Amniotic epithelial cell (primary cell): Measurements from ENCODE around the gene SOX6.
"Not testable (repeated sequence)": the region's sequence is repeated elsewhere in the genome, so short reads cannot be mapped to it uniquely, and the experiment has no call there.

Experiments used
- DNase-seq: peaks from one replicate; pipeline ENCODE4 v3.0.0-alpha.2; 2010; ENCODE audit warnings: low read depth

The SOX6 gene

DNA sequence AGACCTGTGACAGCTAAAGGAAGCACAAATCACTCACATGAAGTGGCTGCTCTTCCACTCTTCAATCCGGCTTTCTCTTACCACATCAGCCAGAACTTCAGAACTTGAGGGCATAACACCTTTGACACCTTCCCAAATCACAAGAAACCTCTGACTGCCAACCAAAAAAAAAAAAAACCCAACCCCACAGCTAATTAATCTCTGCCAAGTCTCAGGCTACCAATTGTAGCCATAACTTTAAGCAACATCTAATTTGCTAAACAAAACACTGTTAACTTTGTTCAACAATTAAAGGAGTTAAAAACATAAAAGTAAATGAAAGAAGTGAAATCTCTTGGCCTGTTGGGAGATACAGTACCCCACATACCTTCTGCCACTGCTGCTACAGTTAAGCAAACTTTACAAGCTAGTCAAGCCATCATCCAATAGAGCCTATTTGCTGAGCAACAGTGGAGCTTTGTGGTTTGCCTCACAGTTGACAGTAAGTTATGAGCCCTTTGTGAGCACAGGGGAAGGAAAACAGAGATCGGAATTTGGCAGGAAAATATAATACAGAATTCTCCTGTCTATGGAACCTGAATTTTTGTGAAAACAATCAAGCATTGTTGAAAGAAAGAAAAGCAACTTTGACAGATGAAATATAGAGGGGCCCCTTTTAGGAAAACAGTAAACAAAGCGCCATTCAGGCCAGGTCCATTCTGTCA, at the start of gene SOX6:
Gene SOX6, minus strand, starts transcription at position 490 of the 704 bp plus-strand sequence. CDS start 15,298 bp downstream, outside the sequence.
- peak; percentile 76 for DNase-seq

DNA sequence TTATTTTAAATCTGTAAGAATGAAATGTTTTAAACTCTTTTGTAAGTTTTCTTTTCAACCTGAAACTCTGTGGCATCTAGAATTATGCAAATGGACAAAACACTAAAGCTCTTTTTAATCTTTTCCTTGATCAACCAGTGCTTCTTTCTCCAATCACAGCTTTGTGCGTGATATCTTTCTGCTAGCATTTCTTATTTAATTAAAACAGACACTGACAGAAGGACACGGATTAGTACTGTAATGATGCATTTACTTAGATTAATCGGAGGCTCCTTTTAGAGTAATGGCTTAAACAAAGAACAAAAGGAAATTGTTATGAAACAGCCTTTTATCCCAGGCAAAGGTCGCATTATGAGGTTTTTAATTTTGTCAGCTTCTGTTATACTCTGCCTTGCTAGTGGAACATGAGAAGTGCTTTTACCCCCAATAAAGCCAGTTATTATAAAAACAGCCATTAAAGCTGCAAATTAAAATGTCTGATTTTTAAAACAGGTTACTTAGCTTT, 48.5 kb upstream of the SOX6 start:
- DNase-seq: no peak

DNA sequence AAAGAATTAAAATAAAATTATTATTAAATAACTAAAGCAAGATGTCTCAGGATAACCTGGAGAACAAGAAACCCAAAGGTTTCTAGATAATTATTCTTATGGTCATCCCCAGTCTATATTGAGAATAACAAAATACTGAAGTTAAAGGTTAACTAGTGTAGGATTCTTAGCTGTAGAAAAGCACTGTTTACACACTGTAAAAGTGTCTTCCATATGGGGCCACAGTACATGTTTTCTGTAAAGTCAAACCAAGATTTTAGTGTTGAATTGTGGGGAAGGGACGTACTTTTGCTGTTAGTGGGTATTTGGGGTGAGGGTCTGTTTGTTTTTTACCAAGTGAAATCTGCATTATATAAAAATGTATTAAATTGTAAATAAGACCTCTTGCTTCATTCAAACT, 47.5 kb upstream of the SOX6 start:
- no peak for DNase-seq

DNA sequence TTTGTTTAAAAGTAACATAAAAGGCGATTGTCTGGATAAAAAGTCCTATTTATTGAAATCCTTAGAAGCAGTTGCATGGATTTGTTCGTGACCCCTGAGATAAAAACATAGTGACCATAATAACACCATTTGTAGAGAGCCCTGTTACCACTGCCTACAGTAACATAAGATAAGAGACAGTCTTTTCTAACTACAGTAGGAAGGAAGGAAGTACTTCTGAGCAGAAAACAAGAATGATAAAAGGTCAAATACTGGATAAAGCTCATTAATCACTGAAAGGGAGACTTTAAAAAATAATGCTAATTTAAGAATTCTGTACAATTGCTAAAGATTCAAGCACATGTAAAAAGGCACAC, 47.1 kb upstream of the SOX6 start:
- no peak for DNase-seq

DNA sequence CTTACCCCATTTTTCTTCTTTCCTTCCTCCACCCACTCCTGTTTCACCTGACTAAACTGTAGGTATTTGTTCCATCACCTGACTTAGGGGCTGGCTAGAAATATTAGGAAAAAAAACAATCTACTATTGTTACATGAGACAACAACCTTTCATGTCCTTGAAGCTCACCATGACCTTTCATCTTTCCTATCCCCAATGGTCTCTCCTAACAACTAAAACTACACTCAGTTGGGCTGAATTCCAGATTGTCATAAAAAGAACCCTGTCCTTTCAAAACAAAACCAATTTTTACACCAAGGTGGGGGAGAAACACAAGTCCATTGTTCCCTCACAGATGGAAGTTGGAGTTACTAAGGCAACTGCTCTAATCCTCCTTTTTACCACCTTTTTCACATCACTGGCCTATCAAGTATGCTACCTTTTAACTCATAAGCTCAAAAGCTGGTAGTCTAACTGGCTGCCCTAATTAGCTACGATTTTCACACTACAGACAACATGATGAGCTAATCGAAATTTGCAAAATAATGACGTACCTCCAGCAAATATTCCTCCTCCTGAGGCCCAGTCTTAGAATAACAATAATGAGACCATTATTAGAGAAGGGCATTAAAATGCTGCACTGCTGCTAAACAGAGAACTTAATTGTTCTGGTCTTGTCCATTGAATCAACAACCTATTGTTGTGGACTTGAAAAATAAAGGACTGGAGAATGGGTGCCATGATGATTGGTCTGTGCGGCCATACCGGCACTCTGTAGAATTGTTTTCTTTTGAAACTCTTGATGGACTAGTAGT, 46.5 kb upstream of the SOX6 start:
- DNase-seq: no peak

DNA sequence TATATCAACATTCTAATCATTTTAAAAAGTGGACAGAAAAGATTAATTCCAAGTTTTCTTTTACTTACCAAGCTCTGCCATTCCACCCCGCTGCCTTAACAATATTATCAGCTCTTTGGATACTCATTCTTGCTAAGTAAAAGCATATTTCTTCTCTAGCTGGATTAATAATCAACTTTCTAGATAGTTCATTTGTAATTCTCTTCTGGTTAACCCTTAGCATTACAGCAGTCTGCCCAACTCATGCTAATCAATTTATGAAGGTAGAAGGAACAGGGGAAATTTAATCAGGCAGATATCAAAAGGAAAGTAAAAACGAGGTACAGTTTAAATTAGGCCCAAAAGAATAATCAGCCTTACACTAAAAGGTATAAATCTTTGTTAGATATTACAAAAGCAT, 41.0 kb upstream of the SOX6 start:
- no peak for DNase-seq

DNA sequence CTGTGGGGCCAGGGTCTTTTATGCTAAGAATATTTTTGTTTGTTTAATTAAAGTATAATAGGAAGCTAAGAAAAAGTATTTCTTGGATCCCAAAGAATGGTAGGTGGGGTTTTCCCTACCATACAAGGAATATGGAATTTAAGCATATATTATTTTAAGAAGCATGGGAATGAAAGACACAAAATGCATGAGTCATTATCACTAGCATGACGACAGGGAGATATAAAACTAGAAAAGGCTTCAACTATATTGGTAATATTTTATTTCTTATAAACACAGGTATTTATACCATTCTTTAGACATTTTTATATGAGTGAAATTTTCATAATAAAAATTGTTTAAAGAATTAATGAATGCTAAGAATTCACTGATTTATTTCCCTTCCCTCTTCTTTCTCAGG, 39.3 kb upstream of the SOX6 start:
- DNase-seq: no peak

DNA sequence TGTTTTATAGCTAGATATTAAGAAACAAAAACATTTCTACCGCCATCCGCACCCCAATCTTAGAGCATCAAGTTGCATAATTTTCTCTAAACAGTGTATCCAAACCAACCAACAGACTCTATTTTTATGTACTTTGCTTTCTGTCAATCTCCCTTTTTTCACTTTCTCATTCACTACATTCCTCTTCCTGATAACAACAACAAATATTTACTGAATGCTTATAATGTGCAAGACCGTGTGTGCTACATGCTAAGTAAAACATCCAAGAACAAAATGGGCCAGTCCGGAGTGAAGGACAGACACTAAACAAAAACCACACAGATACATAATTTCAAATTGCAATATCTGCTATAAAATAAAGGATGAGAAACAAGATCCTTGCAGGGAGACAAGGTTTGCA, 38.6 kb upstream of the SOX6 start:
- DNase-seq: no peak

DNA sequence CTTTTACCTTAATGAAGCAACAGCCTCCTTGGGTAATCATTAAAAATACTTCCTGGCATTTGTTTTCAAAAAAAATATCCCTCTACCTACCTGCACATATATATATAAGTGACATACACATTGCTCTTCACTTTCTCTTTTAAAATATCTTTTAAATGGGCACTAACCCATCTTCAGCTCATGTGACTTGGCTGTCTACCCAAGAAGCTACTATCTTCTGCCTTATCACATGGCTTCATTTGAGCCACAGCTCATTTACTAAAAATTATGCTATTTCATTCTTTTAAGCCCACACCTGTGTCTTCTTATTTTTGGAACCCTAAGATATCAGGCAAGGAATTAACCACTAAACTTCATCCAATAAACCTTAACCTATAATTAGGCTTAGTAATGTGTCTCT, 37.0 kb upstream of the SOX6 start:
- no peak for DNase-seq

DNA sequence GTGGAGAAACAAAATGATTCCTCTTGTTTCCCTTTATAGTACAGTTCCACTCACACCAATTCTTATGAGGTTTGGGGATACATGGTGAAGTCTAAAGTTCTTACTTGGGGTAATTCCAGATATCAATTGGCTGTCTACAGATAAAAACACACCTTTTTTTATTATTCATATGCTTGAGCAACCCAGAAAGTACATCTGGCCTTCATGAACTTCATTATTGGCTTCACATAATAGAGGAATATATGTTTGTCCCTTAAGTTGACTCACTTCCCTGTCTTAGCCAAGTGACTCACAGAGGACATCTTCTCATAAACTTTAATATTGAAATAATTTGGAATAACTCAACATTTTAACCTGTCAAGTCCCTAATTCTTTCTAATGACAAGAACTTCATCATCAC, 36.3 kb upstream of the SOX6 start:
- no peak for DNase-seq

DNA sequence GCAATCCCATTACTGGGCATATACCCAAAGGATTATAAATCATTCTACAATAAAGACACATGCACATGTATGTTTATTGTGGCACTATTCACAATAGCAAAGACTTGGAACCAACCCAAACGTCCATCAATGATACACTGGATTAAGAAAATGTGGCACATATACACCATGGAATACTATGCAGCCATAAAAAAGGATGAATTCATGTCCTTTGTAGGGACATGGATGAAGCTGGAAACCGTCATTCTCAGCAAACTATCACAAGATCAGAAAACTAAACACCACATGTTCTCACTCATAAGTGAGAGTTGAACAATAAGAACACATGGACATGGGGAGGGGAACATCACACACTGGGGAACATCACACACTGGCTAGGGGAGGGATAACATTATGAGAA, 34.5 kb upstream of the SOX6 start:
- not testable (repeated sequence) for DNase-seq

DNA sequence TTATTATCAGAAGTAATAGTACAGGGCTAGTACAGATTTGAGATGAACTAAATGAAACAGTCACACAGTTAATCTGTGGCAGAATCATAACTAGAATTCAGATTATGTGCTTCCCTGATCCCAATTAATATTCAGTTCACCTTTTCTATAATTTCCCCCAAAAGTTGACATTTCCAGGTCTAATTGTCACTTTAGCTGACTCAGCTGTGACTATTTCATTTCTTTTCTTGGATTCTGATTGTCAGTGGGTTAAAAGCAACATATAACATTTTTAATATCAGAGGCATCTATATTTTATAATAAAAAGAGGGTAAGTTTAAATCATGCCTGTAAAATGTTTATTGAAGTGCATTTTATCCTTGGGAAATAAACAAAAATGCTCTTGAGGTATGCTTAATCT, 28.8 kb upstream of the SOX6 start:
- DNase-seq: no peak

DNA sequence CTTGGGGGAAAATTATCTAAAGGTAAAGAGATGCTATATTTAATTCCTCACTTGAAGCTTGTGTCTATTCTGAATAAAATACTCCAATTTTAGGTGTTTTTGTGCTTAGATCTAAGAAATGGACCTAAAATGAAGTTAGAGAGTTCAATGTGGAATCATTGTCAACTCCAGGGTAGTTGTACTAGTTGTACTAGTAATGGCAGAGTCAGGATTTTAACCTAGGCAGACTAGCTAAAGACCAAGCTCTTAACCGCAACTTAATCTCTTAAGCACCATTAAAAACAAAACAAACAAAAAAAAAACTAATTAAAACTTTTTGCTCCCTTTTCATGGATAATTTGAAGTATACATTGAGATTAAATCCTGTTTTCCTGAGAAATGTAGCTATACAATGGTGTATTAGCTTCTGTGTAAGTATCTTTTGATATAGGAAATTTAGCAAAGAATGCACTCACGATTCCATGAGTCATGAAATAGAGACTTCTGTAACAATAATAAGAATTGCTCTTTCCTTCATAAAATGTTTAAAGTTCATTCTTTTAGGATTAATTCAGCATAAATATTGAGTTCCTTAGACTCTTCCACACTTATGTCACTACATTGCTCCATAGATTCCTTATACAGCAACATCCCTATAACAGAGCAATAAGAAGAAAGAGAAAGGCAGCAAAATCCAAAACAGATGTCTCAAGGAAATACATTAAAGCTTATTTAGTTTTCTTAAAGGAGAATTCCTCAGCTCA, 26.5 kb upstream of the SOX6 start:
- peak; percentile 1 for DNase-seq

DNA sequence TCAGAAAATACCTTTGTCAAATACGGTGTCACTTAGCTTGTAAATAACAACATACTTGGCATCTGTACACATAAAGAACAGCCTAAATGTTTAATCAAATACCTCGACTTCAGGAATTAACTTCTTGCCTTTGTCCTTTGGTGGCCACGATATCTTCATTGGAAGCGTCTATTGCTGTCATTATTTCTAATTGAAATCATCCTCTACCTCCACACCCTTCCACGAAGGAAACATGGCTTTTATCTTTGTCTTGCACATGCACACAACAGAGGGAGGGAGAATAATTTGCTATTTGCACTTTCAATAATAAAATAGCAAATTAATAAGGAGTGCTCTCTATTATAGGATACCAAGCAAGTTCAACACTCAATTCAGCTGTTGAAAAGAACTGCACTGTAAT, 25.8 kb upstream of the SOX6 start:
- no peak for DNase-seq

DNA sequence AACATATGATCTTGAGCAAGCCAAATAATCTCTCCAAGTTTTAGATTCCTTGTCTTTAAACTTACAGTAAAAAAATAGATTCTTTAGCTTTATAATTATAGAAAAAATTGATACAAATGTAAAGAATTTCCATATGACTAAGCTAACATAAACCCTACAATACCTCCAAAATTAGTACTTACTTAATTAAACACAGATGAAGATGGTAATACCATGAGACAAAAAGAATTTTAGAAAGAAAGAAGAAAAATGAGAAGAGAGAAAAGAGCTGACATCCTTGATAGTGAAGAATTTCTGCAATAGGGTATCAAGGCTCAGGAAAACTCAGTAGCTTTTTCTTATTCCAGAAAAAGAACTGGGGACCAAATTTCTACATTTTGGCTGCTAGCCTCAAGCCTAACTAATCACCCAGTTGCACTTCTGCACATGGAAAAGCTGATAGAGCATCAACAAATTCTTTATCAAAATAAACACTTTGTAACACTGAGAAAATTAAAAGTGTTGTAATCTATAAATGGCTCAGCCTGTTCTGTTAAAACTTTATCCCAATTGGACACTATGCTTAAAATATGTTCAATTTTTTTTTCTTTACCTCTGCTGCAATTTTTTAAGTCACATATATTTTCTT, 24.7 kb upstream of the SOX6 start:
- no peak for DNase-seq

DNA sequence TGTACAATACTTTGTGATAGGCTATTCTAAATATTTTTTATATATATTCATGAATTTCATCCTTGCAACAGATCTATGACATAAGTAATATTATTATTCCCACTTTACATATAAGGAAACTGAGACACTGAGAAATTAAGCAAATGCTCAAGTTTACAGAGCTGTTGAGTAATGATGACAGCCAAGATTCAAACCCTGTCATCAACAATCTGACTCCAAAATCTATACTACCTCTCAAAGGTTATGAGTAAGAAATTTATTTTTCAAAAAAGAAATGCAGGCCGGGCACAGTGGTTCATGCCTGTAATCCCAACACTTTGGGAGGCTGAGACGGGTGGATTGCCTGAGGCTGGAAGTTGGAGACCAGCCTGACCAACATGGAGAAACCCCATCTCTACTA, 22.6 kb upstream of the SOX6 start:
- DNase-seq: no peak

DNA sequence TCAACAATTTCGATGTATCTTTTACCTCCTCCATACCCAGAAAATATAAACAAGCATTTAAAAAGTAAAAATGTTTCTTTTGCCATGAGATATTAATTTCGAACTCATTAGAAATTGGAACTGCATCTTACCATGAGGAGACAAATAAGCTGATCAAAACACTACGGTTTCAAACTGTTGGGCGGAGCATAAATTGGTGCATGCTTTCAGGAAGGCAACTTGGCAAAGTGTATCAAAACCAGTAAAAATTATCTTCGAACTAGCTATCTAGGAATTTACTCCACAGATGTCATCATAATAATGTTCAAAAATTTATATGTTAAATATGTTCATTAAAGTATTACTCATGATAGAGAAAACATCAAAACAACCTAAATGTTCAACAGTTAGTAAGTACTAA, 21.4 kb upstream of the SOX6 start:
- DNase-seq: no peak

DNA sequence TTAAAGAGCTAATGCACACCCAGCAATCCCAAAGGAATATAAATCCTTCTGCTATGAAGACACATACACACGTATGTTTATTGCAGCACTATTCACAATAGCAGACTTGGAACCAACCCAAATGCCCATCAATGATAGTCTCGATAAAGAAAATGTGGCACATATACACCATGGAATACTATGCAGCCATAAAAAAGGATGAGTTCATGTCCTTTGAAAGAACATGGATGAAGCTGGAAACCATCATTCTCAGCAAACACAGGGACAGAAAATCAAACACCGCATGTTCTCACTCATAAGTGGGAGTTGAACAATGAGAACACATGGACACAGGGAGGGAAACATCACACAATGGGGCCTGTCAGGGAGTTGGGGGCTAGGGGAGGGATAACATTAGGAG, 19.3 kb upstream of the SOX6 start:
- not testable (repeated sequence) for DNase-seq

DNA sequence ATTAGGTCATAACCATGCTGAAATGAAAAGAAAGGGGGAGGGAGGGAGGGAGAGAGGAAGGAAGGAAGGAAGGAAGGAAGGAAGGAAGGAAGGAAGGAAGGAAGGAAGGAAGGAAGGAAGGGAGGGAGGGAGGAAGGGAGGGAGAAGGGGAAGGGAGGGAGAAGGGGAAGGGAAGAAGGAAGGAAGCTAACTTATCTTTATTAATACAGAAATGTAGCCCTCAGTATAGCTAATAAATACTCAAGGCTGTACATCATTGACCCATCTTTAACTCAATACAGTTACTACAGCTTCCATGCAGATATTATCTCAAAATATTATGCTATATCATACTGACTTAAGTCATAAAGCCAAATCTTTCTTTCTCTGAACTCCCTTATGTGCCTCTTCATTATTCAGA, 17.4 kb upstream of the SOX6 start:
- DNase-seq: no peak

DNA sequence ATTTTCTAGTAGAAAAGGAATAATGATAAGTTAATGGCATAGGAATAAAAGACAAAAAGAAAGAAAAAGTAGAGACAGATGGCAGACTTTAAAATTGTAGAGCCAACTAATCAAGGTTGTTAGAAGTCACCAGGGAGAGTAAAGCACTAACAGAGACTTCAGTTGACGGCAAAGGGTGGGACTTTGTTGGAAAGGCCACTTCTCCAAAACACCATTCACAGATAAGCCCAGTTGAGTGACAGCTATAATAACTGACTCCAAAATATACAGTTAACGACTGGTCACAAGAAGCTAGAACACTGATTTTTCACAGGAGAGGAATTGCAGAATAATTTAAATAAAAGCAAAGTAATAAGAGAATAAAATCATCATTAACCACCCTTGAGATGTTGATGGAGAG, 16.0 kb upstream of the SOX6 start:
- no peak for DNase-seq

DNA sequence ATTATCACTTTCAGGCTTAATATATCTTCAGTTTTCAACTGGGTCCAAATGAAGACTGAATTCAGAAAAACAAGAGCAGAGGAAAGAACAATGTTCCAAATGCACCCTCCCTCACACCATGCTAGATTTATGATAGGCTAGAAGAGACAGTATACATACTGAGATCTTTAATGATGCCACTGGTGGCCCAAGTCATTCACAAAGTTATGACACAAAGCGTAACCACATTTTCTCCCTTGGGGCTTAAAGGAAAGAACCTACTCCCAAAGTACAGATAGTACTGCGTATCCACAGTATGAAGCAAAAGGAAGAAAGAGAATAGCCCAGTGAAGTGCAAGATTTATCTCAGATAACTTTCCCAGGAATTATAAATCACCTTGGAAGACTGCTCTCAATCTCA, 10.9 kb upstream of the SOX6 start:
- no peak for DNase-seq

DNA sequence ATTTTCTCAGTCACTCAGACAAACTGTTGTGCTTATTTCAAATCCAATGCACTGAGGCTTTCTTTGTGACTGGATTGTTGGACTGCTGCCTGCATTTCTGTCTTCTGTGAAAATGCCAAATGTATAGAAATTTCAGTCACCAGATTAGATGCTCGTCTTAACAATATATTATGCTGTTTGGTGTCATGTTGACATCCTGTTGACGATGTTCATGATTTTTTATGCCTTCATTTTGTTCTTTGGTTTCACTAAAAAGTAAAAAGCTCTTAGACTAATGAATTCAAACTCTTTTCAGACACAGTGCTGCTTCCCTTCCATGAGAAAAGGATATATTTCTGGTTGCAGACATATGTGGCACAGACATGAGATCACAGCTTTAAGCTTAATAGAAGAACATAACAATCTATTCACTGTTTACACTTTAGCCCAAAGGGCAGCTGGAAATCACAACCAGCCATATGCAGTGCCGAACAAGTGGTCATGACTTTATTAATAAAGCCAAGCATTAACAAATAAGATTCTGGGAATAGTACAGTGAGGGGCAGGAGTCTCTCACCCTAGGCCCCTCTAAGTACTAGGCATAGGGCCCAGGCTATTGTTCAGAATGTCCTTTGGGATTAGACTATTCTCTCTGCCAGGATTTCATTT, 9.4 kb upstream of the SOX6 start:
- DNase-seq: no peak
